ENCODE data around the gene ATXN10. TPM values are rescaled to one million over a fixed set of nuclear protein-coding genes. Genes with fewer than 3 reads are reported as not detected.
A peak's percentile ranks its signal among the peaks of the same experiment; 100 is the strongest.

Gene ATXN10
- total RNA-seq, 6 donors from 2014 or later: 90.2 to 137 (median 110) TPM

GRCh38 chr22:45833613-45834012, 162.0 kb downstream of the ATXN10 start:
- WGBS, 2 donors: 78 to 83% methylated on average over 14 of the region's 14 CpGs
- DNase-seq: no peak
- Histone ChIP-seq H3K27me3 (no peaks in the 10 kb centered on the region), H3K27ac (no peak overlapping the region), H3K9me3 (no peaks in the 10 kb centered on the region), H3K36me3 (peaks cover 0 to 5% (median 0%) of the 10 kb centered on the region in 4 donors), H3K4me1 (peaks cover 0 to 6% (median 0%) of the 10 kb centered on the region in 4 donors), H3K4me3 (no peak overlapping the region)
- no peak for ATAC-seq (ENCODE audit: low FRiP score in 2 of 2)
- TF ChIP-seq CTCF (IDR thresholded peaks at IDR 0.05) (no peak), POLR2A (IDR thresholded peaks at IDR 0.05) (no peak)

GRCh38 chr22:45834241-45834640, 162.6 kb downstream of the ATXN10 start:
- no peak overlapping the region for H3K27ac ChIP-seq
- H3K4me3 ChIP-seq: no peak overlapping the region
- H3K36me3 ChIP-seq: peaks cover 0 to 5% (median 0%) of the 10 kb centered on the region in 4 donors
- no peaks in the 10 kb centered on the region for H3K27me3 ChIP-seq
- WGBS, 2 donors: 78 to 90% methylated on average over 5 of the region's 5 CpGs
- no peaks in the 10 kb centered on the region for H3K9me3 ChIP-seq
- no peak for ATAC-seq (ENCODE audit: low FRiP score in 2 of 2)
- H3K4me1 ChIP-seq: peaks cover 0 to 6% (median 0%) of the 10 kb centered on the region in 4 donors
- no peak for DNase-seq
- TF ChIP-seq EP300 (IDR thresholded peaks at IDR 0.05): no peak
- no peak for TF ChIP-seq POLR2A (IDR thresholded peaks at IDR 0.05)
- no peak for TF ChIP-seq POLR2AphosphoS5 (IDR thresholded peaks at IDR 0.05)
- no peak for TF ChIP-seq CTCF (IDR thresholded peaks at IDR 0.05)

- TF ChIP-seq POLR2AphosphoS5 (IDR thresholded peaks at IDR 0.05): no peak
- TF ChIP-seq POLR2A (IDR thresholded peaks at IDR 0.05): no peak
- TF ChIP-seq CTCF (IDR thresholded peaks at IDR 0.05): no peak
- no peak for TF ChIP-seq EP300 (IDR thresholded peaks at IDR 0.05)
- H3K27me3 ChIP-seq: no peaks in the 10 kb centered on the region
- H3K4me3 ChIP-seq: no peak overlapping the region
- WGBS, 2 donors: 90 to 98% methylated on average over 8 to 10 of the region's 10 CpGs
- H3K4me1 ChIP-seq: peaks cover 0 to 6% (median 0%) of the 10 kb centered on the region in 4 donors
- H3K36me3 ChIP-seq: peaks cover 0 to 5% (median 0%) of the 10 kb centered on the region in 4 donors
- H3K9me3 ChIP-seq: no peaks in the 10 kb centered on the region
- DNase-seq (no peak), ATAC-seq (ENCODE audit: low FRiP score in 2 of 2) (peak in 1 of 2 donors; percentile 5)
- no peak overlapping the region for H3K27ac ChIP-seq
Observed at GRCh38 chr22:45834795-45835194, 163.2 kb downstream of the ATXN10 start.

GRCh38 chr22:45836418-45837169, 165.0 kb downstream of the ATXN10 start:
- 94 to 95% methylated on average over 7 to 8 of the region's 8 CpGs for WGBS, 2 donors
- no peak for DNase-seq
- no peak overlapping the region for H3K4me3 ChIP-seq
- TF ChIP-seq CTCF (IDR thresholded peaks at IDR 0.05) (no peak), POLR2A (IDR thresholded peaks at IDR 0.05) (no peak), EP300 (IDR thresholded peaks at IDR 0.05) (no peak), POLR2AphosphoS5 (IDR thresholded peaks at IDR 0.05) (no peak)
- no peaks in the 10 kb centered on the region for H3K9me3 ChIP-seq
- H3K36me3 ChIP-seq: peaks cover 0 to 9% (median 1%) of the 10 kb centered on the region in 4 donors
- peaks cover 0 to 6% (median 0%) of the 10 kb centered on the region in 4 donors for H3K4me1 ChIP-seq
- H3K27ac ChIP-seq: no peak overlapping the region
- ATAC-seq (ENCODE audit: low FRiP score in 2 of 2): no peak
- no peaks in the 10 kb centered on the region for H3K27me3 ChIP-seq

- H3K27me3 ChIP-seq: no peaks in the 10 kb centered on the region
- H3K27ac ChIP-seq: no peak overlapping the region
- H3K4me3 ChIP-seq: no peak overlapping the region
- TF ChIP-seq CTCF (IDR thresholded peaks at IDR 0.05) (no peak), EP300 (IDR thresholded peaks at IDR 0.05) (no peak), POLR2A (IDR thresholded peaks at IDR 0.05) (no peak), POLR2AphosphoS5 (IDR thresholded peaks at IDR 0.05) (no peak)
- peaks cover 0 to 6% (median 0%) of the 10 kb centered on the region in 4 donors for H3K4me1 ChIP-seq
- ATAC-seq (ENCODE audit: low FRiP score in 2 of 2): no peak
- no peak for DNase-seq
- no peaks in the 10 kb centered on the region for H3K9me3 ChIP-seq
- WGBS, 2 donors: 78 to 84% methylated on average over 7 of the region's 7 CpGs
- peaks cover 0 to 11% (median 1%) of the 10 kb centered on the region in 4 donors for H3K36me3 ChIP-seq
Observed at GRCh38 chr22:45837508-45837907, 165.9 kb downstream of the ATXN10 start.
